ENCODE measurements around the gene PDXDC1. TPM values are rescaled to one million over a fixed set of nuclear protein-coding genes. Genes with fewer than 3 reads are reported as not detected.
"Not testable (repeated sequence)": the region's sequence is repeated elsewhere in the genome, so short reads cannot be mapped to it uniquely, and the experiment has no call there.

PDXDC1 gene
- total RNA-seq, 2 experiments from 2014 or later = 52.6 to 53.9 TPM

- H3K27me3 Mint-ChIP-seq (ENCODE audit: low read depth); H3K36me3 Mint-ChIP-seq (ENCODE audit: low read depth): not testable (repeated sequence)
Measured at GRCh38 chr16:15130943-15131700, 156.3 kb downstream of the PDXDC1 start.

GRCh38 chr16:15132719-15133428 lies 158.0 kb downstream of the PDXDC1 start:
- H3K36me3 Mint-ChIP-seq (ENCODE audit: low read depth); H3K27me3 Mint-ChIP-seq (ENCODE audit: low read depth); H3K4me3 Mint-ChIP-seq; DNase-seq; H3K4me1 Mint-ChIP-seq (ENCODE audit: low read depth); intact Hi-C loops (cut with micrococcal nuclease); H3K27ac Mint-ChIP-seq; CTCF ChIA-PET; H3K9me3 Mint-ChIP-seq: not testable (repeated sequence)

More at GRCh38 chr16:15130943-15131700, 156.3 kb downstream of the PDXDC1 start:
- H3K4me3 Mint-ChIP-seq; CTCF ChIA-PET; H3K4me1 Mint-ChIP-seq (ENCODE audit: low read depth); H3K9me3 Mint-ChIP-seq; intact Hi-C loops (cut with micrococcal nuclease); H3K27ac Mint-ChIP-seq; DNase-seq: not testable (repeated sequence)

DNA sequence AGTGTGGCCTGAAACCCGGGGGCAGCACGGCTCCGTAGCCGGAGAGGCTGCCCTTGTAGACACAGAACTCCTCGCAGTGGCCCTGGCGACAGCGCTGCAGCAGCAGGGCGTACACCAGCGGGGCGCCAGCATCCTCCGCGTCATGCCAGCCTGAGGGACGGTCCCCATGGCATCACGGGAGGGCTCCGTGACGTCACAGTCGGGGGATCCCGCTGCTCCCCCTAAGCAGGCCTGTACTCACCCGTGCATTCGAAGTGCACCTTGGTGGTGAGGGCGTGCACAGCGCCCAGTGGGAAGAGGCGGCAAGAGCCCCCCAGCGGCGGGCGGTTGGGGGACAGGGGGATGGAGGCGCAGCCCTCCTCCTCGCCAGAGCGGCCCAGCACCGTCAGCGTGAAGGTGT lies 158.7 kb downstream of the PDXDC1 start:
- intact Hi-C loops (cut with micrococcal nuclease); H3K4me1 Mint-ChIP-seq (ENCODE audit: low read depth); DNase-seq; H3K36me3 Mint-ChIP-seq (ENCODE audit: low read depth); H3K9me3 Mint-ChIP-seq; H3K27ac Mint-ChIP-seq; H3K27me3 Mint-ChIP-seq (ENCODE audit: low read depth); CTCF ChIA-PET; H3K4me3 Mint-ChIP-seq: not testable (repeated sequence)

DNA sequence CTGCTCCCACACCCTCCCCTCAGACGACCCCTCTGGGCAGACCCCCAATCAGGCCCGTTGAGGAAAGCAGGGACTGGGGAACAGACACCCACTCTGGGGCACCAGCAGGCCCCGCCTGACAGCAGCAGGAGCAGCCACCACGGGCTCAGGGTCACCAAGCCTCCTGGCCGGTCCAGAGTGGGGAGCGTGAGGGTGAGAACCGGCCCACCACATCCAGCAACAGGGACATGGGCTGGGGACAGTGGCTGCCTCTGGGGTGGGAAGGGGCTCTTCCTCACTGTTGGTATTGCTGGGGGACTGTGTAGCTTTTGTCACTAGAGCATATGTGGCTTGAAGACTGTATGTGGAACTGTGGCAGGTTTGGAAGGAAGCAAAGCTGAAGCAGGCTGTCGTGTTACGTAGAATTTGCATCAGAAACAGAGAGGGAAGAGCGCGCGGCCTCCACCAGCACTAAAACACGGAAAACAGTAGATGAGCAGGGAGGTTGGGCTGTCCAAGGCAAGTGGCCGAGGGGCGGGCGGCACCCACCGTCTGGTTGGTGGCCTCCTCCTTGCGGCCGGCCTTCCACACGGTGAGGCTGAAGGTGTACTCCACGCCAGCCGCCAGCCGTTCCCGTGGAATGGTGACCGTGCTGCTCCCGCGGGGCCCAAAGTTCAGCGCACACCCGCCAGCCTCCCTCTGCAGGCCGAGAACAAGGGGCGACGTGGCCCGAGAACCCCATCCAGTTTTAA lies 160.1 kb downstream of the PDXDC1 start:
- H3K36me3 Mint-ChIP-seq (ENCODE audit: low read depth); DNase-seq; CTCF ChIA-PET; H3K4me3 Mint-ChIP-seq; H3K27ac Mint-ChIP-seq; H3K27me3 Mint-ChIP-seq (ENCODE audit: low read depth); H3K9me3 Mint-ChIP-seq; H3K4me1 Mint-ChIP-seq (ENCODE audit: low read depth); intact Hi-C loops (cut with micrococcal nuclease): not testable (repeated sequence)

GRCh38 chr16:15135483-15136360 lies 160.9 kb downstream of the PDXDC1 start:
- H3K4me3 Mint-ChIP-seq; H3K27me3 Mint-ChIP-seq (ENCODE audit: low read depth); CTCF ChIA-PET; H3K36me3 Mint-ChIP-seq (ENCODE audit: low read depth); H3K27ac Mint-ChIP-seq; H3K4me1 Mint-ChIP-seq (ENCODE audit: low read depth); DNase-seq; H3K9me3 Mint-ChIP-seq; intact Hi-C loops (cut with micrococcal nuclease): not testable (repeated sequence)

GRCh38 chr16:15137514-15137913 lies 162.7 kb downstream of the PDXDC1 start:
- CTCF ChIA-PET; intact Hi-C loops (cut with micrococcal nuclease); H3K27me3 Mint-ChIP-seq (ENCODE audit: low read depth); H3K4me1 Mint-ChIP-seq (ENCODE audit: low read depth); H3K27ac Mint-ChIP-seq; H3K4me3 Mint-ChIP-seq; DNase-seq; H3K36me3 Mint-ChIP-seq (ENCODE audit: low read depth); H3K9me3 Mint-ChIP-seq: not testable (repeated sequence)

DNA sequence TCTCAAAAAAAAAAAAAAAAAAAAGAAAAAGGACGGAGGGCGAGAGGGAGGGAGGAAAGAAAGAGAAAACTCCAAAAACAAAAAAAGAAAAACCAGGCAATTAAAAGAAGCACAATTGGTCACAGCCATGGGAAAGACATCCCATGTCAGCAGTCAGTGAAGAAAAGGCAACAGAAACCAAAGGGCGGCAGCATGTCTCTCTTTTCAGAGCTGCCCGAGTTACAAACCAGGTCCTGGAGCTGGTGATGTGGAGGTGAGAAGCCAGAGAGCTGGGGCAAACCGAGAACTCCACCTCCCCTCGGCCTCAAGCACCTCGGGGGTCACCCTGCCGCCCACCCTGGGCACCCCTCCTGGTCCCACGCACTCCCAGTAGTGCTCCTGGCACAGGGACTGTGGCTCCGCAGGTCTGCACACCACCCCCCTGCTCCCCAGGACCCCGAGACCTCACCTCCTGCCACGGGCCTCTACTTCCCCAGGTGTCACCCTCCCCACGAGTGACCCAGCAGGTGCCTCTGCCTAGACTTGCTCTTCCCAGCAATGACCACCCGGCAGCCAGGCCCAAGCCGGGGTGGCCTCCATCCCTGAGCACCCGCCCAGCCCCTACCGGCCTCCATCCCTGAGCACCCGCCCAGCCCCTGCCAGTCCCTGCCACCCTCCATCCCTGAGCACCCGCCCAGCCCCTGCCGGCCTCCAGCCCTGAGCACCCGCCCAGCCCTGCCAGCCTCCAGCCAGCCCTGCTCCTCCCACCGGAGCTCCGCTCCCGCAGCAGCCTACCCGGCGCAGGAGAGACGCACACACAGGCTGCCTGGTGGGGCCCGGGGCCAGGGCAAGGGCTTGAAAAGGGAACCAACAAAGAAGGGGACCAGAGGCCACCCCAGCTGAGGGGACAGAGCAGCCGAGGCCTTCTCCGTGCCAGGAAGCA lies 165.9 kb downstream of the PDXDC1 start:
- H3K4me3 Mint-ChIP-seq; H3K27me3 Mint-ChIP-seq (ENCODE audit: low read depth); H3K9me3 Mint-ChIP-seq; H3K36me3 Mint-ChIP-seq (ENCODE audit: low read depth); intact Hi-C loops (cut with micrococcal nuclease); H3K4me1 Mint-ChIP-seq (ENCODE audit: low read depth); DNase-seq; CTCF ChIA-PET; H3K27ac Mint-ChIP-seq: not testable (repeated sequence)

DNA sequence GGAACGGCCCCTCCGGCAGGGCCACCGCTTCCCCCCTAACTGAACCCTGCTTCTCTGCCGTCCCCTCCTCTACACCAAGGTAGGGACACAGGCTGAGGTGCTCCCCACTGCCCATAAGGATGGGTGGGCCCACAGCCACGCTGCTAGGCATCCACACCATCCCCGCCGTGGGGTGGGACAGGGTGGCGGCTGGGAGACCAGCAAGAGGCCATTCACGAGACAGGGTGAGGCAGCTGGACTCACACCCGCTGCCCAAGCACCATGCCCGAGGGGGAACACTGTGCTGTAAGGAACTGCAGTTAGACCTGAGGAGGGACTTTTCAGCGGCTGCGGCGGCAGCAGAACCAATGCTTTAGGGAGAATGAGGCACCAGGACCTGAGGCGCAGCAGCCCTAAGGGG lies 166.8 kb downstream of the PDXDC1 start:
- no peak for DNase-seq
- H3K9me3 Mint-ChIP-seq = no peaks in the 10 kb centered on the region
- H3K4me3 Mint-ChIP-seq = no peak overlapping the region
- H3K27ac Mint-ChIP-seq = no peak overlapping the region
- H3K27me3 Mint-ChIP-seq (ENCODE audit: low read depth) = no peaks in the 10 kb centered on the region
- peaks cover 5% of the 10 kb centered on the region for H3K4me1 Mint-ChIP-seq (ENCODE audit: low read depth)
- CTCF ChIA-PET = no interaction called here
- no peaks in the 10 kb centered on the region for H3K36me3 Mint-ChIP-seq (ENCODE audit: low read depth)
- intact Hi-C loops (cut with micrococcal nuclease) = no loop called here

DNA sequence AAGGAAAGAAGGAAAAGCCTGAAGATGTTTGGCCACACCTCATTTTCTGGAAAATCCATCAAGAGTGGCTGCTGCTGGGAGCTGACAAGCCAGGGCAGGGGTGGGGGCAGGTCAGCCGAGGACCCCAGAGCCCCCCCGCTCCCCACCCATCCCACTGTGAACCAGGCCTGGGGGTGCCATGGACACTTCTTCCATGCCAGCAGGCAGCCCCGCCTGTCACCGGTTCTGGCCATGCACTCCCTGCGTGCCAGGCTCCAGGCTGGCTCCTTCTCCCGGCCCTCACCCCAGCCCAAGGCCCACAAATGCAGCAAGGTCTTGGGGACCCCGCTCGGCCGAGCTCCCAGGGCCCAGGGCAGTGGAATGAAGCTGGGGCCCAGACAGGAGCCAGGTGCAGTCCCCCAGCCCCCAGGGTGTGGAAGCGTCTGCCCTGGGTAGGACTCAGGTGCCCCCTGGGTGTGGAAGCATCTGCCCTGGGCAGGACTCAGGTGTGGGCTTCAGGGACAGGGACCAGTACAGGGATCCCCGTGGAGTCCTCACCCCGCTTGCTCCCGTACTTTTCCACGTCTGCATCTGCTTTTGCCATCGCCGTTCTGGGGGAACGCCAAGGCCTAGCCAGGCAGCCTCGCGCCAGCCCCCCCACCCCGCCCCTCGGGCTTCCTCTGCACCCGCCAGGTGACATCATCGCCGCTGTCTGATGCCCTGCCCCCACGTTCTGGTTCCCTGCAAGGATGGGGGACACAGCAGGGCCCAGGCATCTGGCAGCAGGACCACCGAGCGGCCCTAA lies 167.5 kb downstream of the PDXDC1 start:
- H3K27me3 Mint-ChIP-seq (ENCODE audit: low read depth); H3K36me3 Mint-ChIP-seq (ENCODE audit: low read depth); H3K4me1 Mint-ChIP-seq (ENCODE audit: low read depth); intact Hi-C loops (cut with micrococcal nuclease); H3K4me3 Mint-ChIP-seq; H3K27ac Mint-ChIP-seq; H3K9me3 Mint-ChIP-seq; CTCF ChIA-PET; DNase-seq: not testable (repeated sequence)

- CTCF ChIA-PET = not testable (repeated sequence)
Measured at GRCh38 chr16:15142891-15143600, 168.2 kb downstream of the PDXDC1 start.

More at GRCh38 chr16:15142891-15143600, 168.2 kb downstream of the PDXDC1 start:
- H3K4me3 Mint-ChIP-seq; H3K27ac Mint-ChIP-seq; intact Hi-C loops (cut with micrococcal nuclease); DNase-seq; H3K9me3 Mint-ChIP-seq; H3K4me1 Mint-ChIP-seq (ENCODE audit: low read depth); H3K36me3 Mint-ChIP-seq (ENCODE audit: low read depth); H3K27me3 Mint-ChIP-seq (ENCODE audit: low read depth): not testable (repeated sequence)

Data from activated naive CD4-positive, alpha-beta T cell treated with anti-CD3 and anti-CD28 coated beads for 36 hours (primary cell).